ENCODE data around the gene OXLD1. TPM values are rescaled to one million over a fixed set of nuclear protein-coding genes. Genes with fewer than 3 reads are reported as not detected.

OXLD1 gene
- total and polyA plus RNA-seq, 2 experiments from 2014 or later: 48.5 to 49.3 TPM

- no peak for DNase-seq
- Histone ChIP-seq H3K36me3 (ENCODE audit: low read depth) (peaks cover 38% of the 10 kb centered on the region), H3K27me3 (replicated peaks; ENCODE audit: insufficient read depth) (no peaks in the 10 kb centered on the region), H3K79me2 (ENCODE audit: insufficient read depth) (peaks cover 92% of the 10 kb centered on the region), H3K9ac (no peak overlapping the region), H3K4me1 (ENCODE audit: insufficient read depth) (peaks cover 14% of the 10 kb centered on the region), H2AFZ (no peak overlapping the region), H3K9me2 (ENCODE audit: insufficient read depth) (no peaks in the 10 kb centered on the region), H3K4me3 (no peak overlapping the region), H4K20me1 (ENCODE audit: insufficient read depth) (peaks cover 6% of the 10 kb centered on the region; the same call in 1 of the 2 replicates), H3K27ac (no peak overlapping the region), H3K4me2 (ENCODE audit: unreplicated experiment) (no peak overlapping the region), H3K9me3 (ENCODE audit: low read depth) (no peaks in the 10 kb centered on the region), H3F3A (ENCODE audit: insufficient read depth) (peaks cover 7% of the 10 kb centered on the region)
- no peak for TF ChIP-seq EZH2phosphoT487 (IDR thresholded peaks at IDR 0.05; ENCODE audit: insufficient read depth, low read depth)
- no peak for TF ChIP-seq EZH2 (IDR thresholded peaks at IDR 0.05; ENCODE audit: insufficient read depth, poor library complexity, severe bottlenecking)
- 94% methylated on average over 38 to 41 of the region's 41 CpGs for WGBS, 2 experiments (ENCODE audit: low coverage in 1 of 2, low lambda C conversion rate in 2 of 2, missing lambda C conversion rate in 2 of 2)
- in situ Hi-C loops (cut with MboI): no loop called here
Measured at GRCh38 chr17:81687770-81688541, 21.6 kb upstream of the OXLD1 start.

- Histone ChIP-seq H3K4me1 (ENCODE audit: insufficient read depth) (peaks cover 23% of the 10 kb centered on the region), H3K9ac (0 out of 2 replicates have a peak overlapping the region, but pooled peaks have one; percentile 93), H3K27ac (no peak overlapping the region), H3K9me3 (ENCODE audit: low read depth) (no peaks in the 10 kb centered on the region), H3K36me3 (ENCODE audit: low read depth) (peaks cover 30% of the 10 kb centered on the region), H3K79me2 (ENCODE audit: insufficient read depth) (peaks cover 92% of the 10 kb centered on the region), H2AFZ (no peak overlapping the region), H3K27me3 (replicated peaks; ENCODE audit: insufficient read depth) (no peaks in the 10 kb centered on the region), H3K4me2 (ENCODE audit: unreplicated experiment) (no peak overlapping the region), H3F3A (ENCODE audit: insufficient read depth) (peaks cover 7% of the 10 kb centered on the region), H3K9me2 (ENCODE audit: insufficient read depth) (no peaks in the 10 kb centered on the region), H4K20me1 (ENCODE audit: insufficient read depth) (peaks cover 6% of the 10 kb centered on the region; the same call in 1 of the 2 replicates), H3K4me3 (no peak overlapping the region)
- DNase-seq: no peak
- in situ Hi-C loops (cut with MboI): no loop called here
- TF ChIP-seq EZH2 (IDR thresholded peaks at IDR 0.05; ENCODE audit: insufficient read depth, poor library complexity, severe bottlenecking): no peak
- no peak for TF ChIP-seq EZH2phosphoT487 (IDR thresholded peaks at IDR 0.05; ENCODE audit: insufficient read depth, low read depth)
- WGBS, 2 experiments (ENCODE audit: low coverage in 1 of 2, low lambda C conversion rate in 2 of 2, missing lambda C conversion rate in 2 of 2): 91 to 94% methylated on average over 17 to 20 of the region's 20 CpGs
Measured at GRCh38 chr17:81686614-81687013, 20.2 kb upstream of the OXLD1 start.

- peaks cover 92% of the 10 kb centered on the region for H3K79me2 ChIP-seq (ENCODE audit: insufficient read depth)
- peaks cover 7% of the 10 kb centered on the region for H3F3A ChIP-seq (ENCODE audit: insufficient read depth)
- peak overlapping the region; percentile 96 for H3K27ac ChIP-seq
- H3K4me1 ChIP-seq (ENCODE audit: insufficient read depth): peaks cover 23% of the 10 kb centered on the region
- peak; percentile 96 for DNase-seq
- no peak for TF ChIP-seq EZH2 (IDR thresholded peaks at IDR 0.05; ENCODE audit: insufficient read depth, poor library complexity, severe bottlenecking)
- no peak for TF ChIP-seq EZH2phosphoT487 (IDR thresholded peaks at IDR 0.05; ENCODE audit: insufficient read depth, low read depth)
- H2AFZ ChIP-seq: no peak overlapping the region
- peaks cover 27% of the 10 kb centered on the region for H3K36me3 ChIP-seq (ENCODE audit: low read depth)
- no peaks in the 10 kb centered on the region for H3K9me3 ChIP-seq (ENCODE audit: low read depth)
- peak overlapping the region; percentile 93 for H3K9ac ChIP-seq
- H4K20me1 ChIP-seq (ENCODE audit: insufficient read depth): peaks cover 6% of the 10 kb centered on the region; the same call in 1 of the 2 replicates
- in situ Hi-C loops (cut with MboI): no loop called here
- WGBS, 2 experiments (ENCODE audit: low coverage in 1 of 2, low lambda C conversion rate in 2 of 2, missing lambda C conversion rate in 2 of 2): 12 to 13% methylated on average over 12 of the region's 12 CpGs
- no peaks in the 10 kb centered on the region for H3K27me3 ChIP-seq (replicated peaks; ENCODE audit: insufficient read depth)
- H3K4me3 ChIP-seq: peak overlapping the region; percentile 86
- H3K9me2 ChIP-seq (ENCODE audit: insufficient read depth): no peaks in the 10 kb centered on the region
- peak overlapping the region; percentile 88 for H3K4me2 ChIP-seq (ENCODE audit: unreplicated experiment)
Measured at GRCh38 chr17:81685108-81685507, 18.7 kb upstream of the OXLD1 start.

GRCh38 chr17:81684442-81684911 lies 18.1 kb upstream of the OXLD1 start:
- H3K9me3 ChIP-seq (ENCODE audit: low read depth): no peaks in the 10 kb centered on the region
- no peak for DNase-seq
- H3F3A ChIP-seq (ENCODE audit: insufficient read depth): peaks cover 7% of the 10 kb centered on the region
- H3K9ac ChIP-seq: peak overlapping the region; percentile 93
- peak overlapping the region; percentile 88 for H3K4me2 ChIP-seq (ENCODE audit: unreplicated experiment)
- H3K27ac ChIP-seq: peak overlapping the region; percentile 96
- in situ Hi-C loops (cut with MboI): no loop called here
- H3K36me3 ChIP-seq (ENCODE audit: low read depth): peaks cover 27% of the 10 kb centered on the region
- TF ChIP-seq EZH2 (IDR thresholded peaks at IDR 0.05; ENCODE audit: insufficient read depth, poor library complexity, severe bottlenecking) (no peak), EZH2phosphoT487 (IDR thresholded peaks at IDR 0.05; ENCODE audit: insufficient read depth, low read depth) (no peak)
- H3K4me1 ChIP-seq (ENCODE audit: insufficient read depth): peaks cover 23% of the 10 kb centered on the region
- H3K27me3 ChIP-seq (replicated peaks; ENCODE audit: insufficient read depth): no peaks in the 10 kb centered on the region
- peaks cover 6% of the 10 kb centered on the region; the same call in 1 of the 2 replicates for H4K20me1 ChIP-seq (ENCODE audit: insufficient read depth)
- peak overlapping the region; percentile 86 for H3K4me3 ChIP-seq
- no peak overlapping the region for H2AFZ ChIP-seq
- H3K9me2 ChIP-seq (ENCODE audit: insufficient read depth): no peaks in the 10 kb centered on the region
- WGBS, 2 experiments (ENCODE audit: low coverage in 1 of 2, low lambda C conversion rate in 2 of 2, missing lambda C conversion rate in 2 of 2): 1 to 2% methylated on average over 16 of the region's 16 CpGs
- peaks cover 92% of the 10 kb centered on the region for H3K79me2 ChIP-seq (ENCODE audit: insufficient read depth)
